HCT116 (cell line): ENCODE data around the gene ZNF445. TPM values are rescaled to one million over a fixed set of nuclear protein-coding genes. Genes with fewer than 3 reads are reported as not detected.

ENCODE experiments used
- ATAC-seq: fragments of 200-7000 bp; cut with Tn5 transposase; 2 replicates; pipeline ENCODE4 v1.9.1; 2020; ENCODE audit warnings: mild to moderate bottlenecking, moderate library complexity
- BruUV-seq: library from RNA; stranded (reverse); fragments of 400-500 nt; replicated peaks from 2 replicates; lab custom pipeline; 2021; lab: Mats Ljungman, UMichigan
- CTCF ChIA-PET: fragments of 300-600 bp; sonication (Branson Sonifier 250); formaldehyde crosslinking; loops from one replicate; lab custom pipeline; 2021; ENCODE audit warnings: antibody characterized with exemption; lab: Charles Lee
- POLR2A ChIA-PET: fragments of 300-600, 350-600 bp; sonication (Branson Sonifier 250); formaldehyde crosslinking; loops from one replicate; lab custom pipeline; 2021; ENCODE audit warnings: antibody characterized with exemption; lab: Charles Lee
- RAD21 ChIA-PET, 2 experiments: fragments of 300-600 bp; sonication (Branson Sonifier 250); formaldehyde crosslinking; loops; one replicate each; lab custom pipeline; 2023; ENCODE audit warnings: low total read pairs in 2 of 2; ENCODE audit not compliant: uncharacterized antibody in 2 of 2, unreplicated experiment in 2 of 2, low non-redundant PET in 1 of 2; lab: Charles Lee
- DNase-seq: peaks from one replicate; pipeline ENCODE4 v3.0.0-alpha.2; 2010; ENCODE audit warnings: low read depth, low spot score
- H2AFZ ChIP-seq: fragments of 200-600 bp; shearing (Covaris generic), sonication (generic); 2 replicates; pipeline ENCODE4 v1.6.1; 2017; ENCODE audit warnings: low read depth, mixed run types, mixed read lengths, antibody characterized with exemption, low read length; ENCODE audit not compliant: poor library complexity, severe bottlenecking
- H3K27ac ChIP-seq: 2 replicates; pipeline ENCODE4 v1.5.1; 2012; ENCODE audit warnings: low read depth, low read length
- H3K27me3 ChIP-seq: fragments of 200-600 bp; sonication (generic); 2 replicates; pipeline ENCODE4 v1.6.1; 2016; ENCODE audit warnings: mixed run types, low read length, mixed read lengths; ENCODE audit not compliant: insufficient read depth
- H3K36me3 ChIP-seq, 2 experiments: fragments of 200-500 bp in 1 of 2; fragments of 200-600 bp in 1 of 2; sonication (Bioruptor generic) in 1 of 2; sonication (generic) in 1 of 2; 2 replicates each; pipeline versions ENCODE4 v1.5.1 to v1.6.1; 2014 to 2016; ENCODE audit warnings: low read length in 2 of 2, inconsistent platforms in 1 of 2, mixed read lengths in 1 of 2, mixed run types in 1 of 2; ENCODE audit not compliant: insufficient read depth in 2 of 2, control insufficient read depth in 1 of 2
- H3K4me1 ChIP-seq, 2 experiments: fragments of 200-600 bp in 1 of 2; sonication (generic) in 1 of 2; 2 replicates each; pipeline versions ENCODE4 v1.5.1 to v1.6.1; 2012 to 2017; ENCODE audit warnings: low read length in 2 of 2, inconsistent platforms in 1 of 2, mild to moderate bottlenecking in 1 of 2, mixed read lengths in 1 of 2, mixed run types in 1 of 2, moderate library complexity in 1 of 2; ENCODE audit not compliant: insufficient read depth in 2 of 2, control insufficient read depth in 1 of 2
- H3K4me2 ChIP-seq: fragments of 200-600 bp; sonication (generic); 2 replicates; pipeline ENCODE4 v1.6.1; 2017; ENCODE audit warnings: mixed run types, low read length, mixed read lengths
- H3K4me3 ChIP-seq, 2 experiments: fragments of 200-600 bp in 1 of 2; sonication (generic) in 1 of 2; replicated peaks in 1 of 2; 2 replicates each; pipeline ENCODE4 v1.5.1; 2011 to 2016; ENCODE audit warnings: low read length in 2 of 2, control low read depth in 1 of 2, low read depth in 1 of 2, mild to moderate bottlenecking in 1 of 2, mixed read lengths in 1 of 2, mixed run types in 1 of 2
- H3K79me2 ChIP-seq: fragments of 200-600 bp; sonication (generic); 2 replicates; pipeline ENCODE4 v1.6.1; 2017; ENCODE audit warnings: mild to moderate bottlenecking, mixed run types, low read length, moderate library complexity, mixed read lengths; ENCODE audit not compliant: insufficient read depth
- H3K9ac ChIP-seq: fragments of 200-600 bp; sonication (generic); 2 replicates; pipeline ENCODE4 v1.6.1; 2016; ENCODE audit warnings: low read length, mixed read lengths
- H3K9me2 ChIP-seq: fragments of 200-600 bp; sonication (generic), shearing (Covaris generic); 2 replicates; pipeline ENCODE4 v1.6.1; 2017; ENCODE audit warnings: mixed run types, mild to moderate bottlenecking, moderate library complexity; ENCODE audit not compliant: insufficient read depth
- H3K9me3 ChIP-seq, 2 experiments: fragments of 200-500 bp in 1 of 2; fragments of 200-600 bp in 1 of 2; sonication (Bioruptor generic) in 1 of 2; sonication (generic) in 1 of 2; 2 replicates each; pipeline ENCODE4 v1.6.1; 2014 to 2017; ENCODE audit warnings: low read length in 2 of 2, mixed read lengths in 2 of 2, inconsistent platforms in 1 of 2, low read depth in 1 of 2, mild to moderate bottlenecking in 1 of 2, mixed run types in 1 of 2, moderate library complexity in 1 of 2; ENCODE audit not compliant: control insufficient read depth in 1 of 2, insufficient read depth in 1 of 2
- H4K20me1 ChIP-seq: fragments of 200-600 bp; sonication (generic), shearing (Covaris generic); 2 replicates; pipeline ENCODE4 v1.6.1; 2017; ENCODE audit warnings: mixed run types, mild to moderate bottlenecking, moderate library complexity; ENCODE audit not compliant: insufficient read depth
- CBX3 ChIP-seq: IDR thresholded peaks from 2 replicates; pipeline ENCODE4 v1.6.1; 2012; ENCODE audit warnings: low read depth
- CTCF ChIP-seq, 3 experiments: fragments of 200-600 bp in 1 of 3; sonication (generic) in 1 of 3; IDR thresholded peaks in 2 of 3; conservative IDR thresholded peaks in 1 of 3; 2 replicates each; pipeline ENCODE4 v1.5.1; 2012 to 2017; ENCODE audit warnings: low read depth in 2 of 3, low read length in 2 of 3, antibody characterized with exemption in 1 of 3, borderline replicate concordance in 1 of 3, control low read depth in 1 of 3, mild to moderate bottlenecking in 1 of 3, mixed read lengths in 1 of 3, mixed run types in 1 of 3, moderate library complexity in 1 of 3; ENCODE audit not compliant: insufficient read depth in 1 of 3
- EZH2 ChIP-seq: fragments of 200-600 bp; sonication (generic); IDR thresholded peaks from 2 replicates; pipeline ENCODE4 v1.6.1; 2017; ENCODE audit warnings: antibody characterized with exemption, mixed run types
- POLR2A ChIP-seq: IDR thresholded peaks from 2 replicates; pipeline ENCODE4 v1.7.0; 2011; ENCODE audit warnings: borderline replicate concordance; ENCODE audit not compliant: insufficient read depth, insufficient read length; ENCODE audit errors: extremely low read depth
- POLR2AphosphoS5 ChIP-seq: IDR thresholded peaks from 2 replicates; pipeline ENCODE4 v1.6.1; 2011; ENCODE audit warnings: mild to moderate bottlenecking, low read depth, low read length, moderate library complexity
- SRF ChIP-seq: IDR thresholded peaks from 2 replicates; pipeline ENCODE4 v1.6.1; 2012; ENCODE audit warnings: low read depth
- ZBTB33 ChIP-seq: IDR thresholded peaks from 2 replicates; pipeline ENCODE4 v1.6.1; 2011; ENCODE audit warnings: mild to moderate bottlenecking, low read length, moderate library complexity; ENCODE audit not compliant: insufficient replicate concordance; ENCODE audit errors: extremely low read depth
- ZFX ChIP-seq: fragments of 450-650 bp; IDR thresholded peaks from 2 replicates; pipeline ENCODE4 v1.6.1; 2017
- ZNF274 ChIP-seq: fragments of 200-500 bp; sonication (Bioruptor generic); IDR thresholded peaks from 2 replicates; pipeline ENCODE4 v1.6.1; 2014; ENCODE audit warnings: mild to moderate bottlenecking, low read depth, low read length, inconsistent platforms
- intact Hi-C: fragments of 100-400 bp; cut with micrococcal nuclease; formaldehyde crosslinking; loops from 2 replicates; pipeline ENCODE4 v1.10.0; 2022
- total RNA-seq: library from RNA; stranded (reverse); gene quantifications from one replicate; pipeline ENCODE4 v1.2.1, GENCODE V29; 2021; ENCODE audit not compliant: unreplicated experiment

ZNF445 gene
- total RNA-seq, 1 experiment from 2014 or later, result 19.9 TPM

- no peaks in the 10 kb centered on the region for H3K4me1 ChIP-seq
- no peak overlapping the region for H3K4me2 ChIP-seq
- H3K9me2 ChIP-seq, result no peaks in the 10 kb centered on the region
- H3K27ac ChIP-seq, result no peak overlapping the region
- ChIA-PET POLR2A (no interaction called here), RAD21 (no interaction called here), CTCF (no interaction called here)
- H2AFZ ChIP-seq, result no peak overlapping the region
- no peak for TF ChIP-seq ZNF274
- TF ChIP-seq CBX3, result no peak
- no peak for TF ChIP-seq ZBTB33
- TF ChIP-seq CTCF (IDR thresholded peaks at IDR 0.05 in 2 of 3, conservative IDR thresholded peaks at IDR 0.05 in 1 of 3; ENCODE audit: borderline replicate concordance in 1 of 3, insufficient read depth in 1 of 3, low read depth in 2 of 3, low read length in 2 of 3), result no peak
- TF ChIP-seq POLR2AphosphoS5, result no peak
- TF ChIP-seq ZFX, result no peak
- no peak for TF ChIP-seq POLR2A
- TF ChIP-seq SRF, result no peak
- no peak for TF ChIP-seq EZH2
- peaks cover 29 to 41% of the 10 kb centered on the region in 2 experiments for H3K36me3 ChIP-seq
- no TSS peak for BruUV-seq
- no peak for ATAC-seq
- DNase-seq, result no peak
- no peaks in the 10 kb centered on the region for H3K79me2 ChIP-seq
- H3K9ac ChIP-seq, result no peak overlapping the region
- H3K27me3 ChIP-seq, result no peaks in the 10 kb centered on the region
- no peak overlapping the region for H3K4me3 ChIP-seq
- intact Hi-C loops, result no loop called here
- no peaks in the 10 kb centered on the region for H4K20me1 ChIP-seq
- H3K9me3 ChIP-seq, result no peaks in the 10 kb centered on the region
Measured at GRCh38 chr3:44446929-44447328, 30.5 kb downstream of the ZNF445 start.
